Adrenal gland (tissue), 12 donors: ENCODE results near the gene C1QTNF7. TPM values are rescaled to one million over a fixed set of nuclear protein-coding genes. Genes with fewer than 3 reads are reported as not detected.

Experiments
- DNase-seq, 7 donors: peaks; one replicate each; pipeline ENCODE4 v3.0.0-alpha.2; 2019 to 2020
- H3K27ac ChIP-seq, 5 donors: fragments of 200-600 bp; sonication (generic) in 4 of 5; 1 replicate in 3 of 5; 2 replicates in 2 of 5; pipeline versions ENCODE4 v1.5.1 to v1.8.0; 2016 to 2020; ENCODE audit warnings: mild to moderate bottlenecking in 1 of 5
- H3K27me3 ChIP-seq: fragments of 200-600 bp; 2 replicates; pipeline ENCODE4 v1.8.0; 2021
- H3K36me3 ChIP-seq, 2 donors: fragments of 200-600 bp; replicated peaks in 1 of 2; 1 replicate in 1 of 2; 2 replicates in 1 of 2; pipeline versions ENCODE4 v1.5.1 to v1.8.0; 2018 to 2022
- H3K4me1 ChIP-seq, 2 donors: fragments of 200-600 bp; replicated peaks in 1 of 2; 1 replicate in 1 of 2; 2 replicates in 1 of 2; pipeline versions ENCODE4 v1.5.1 to v1.8.0; 2018 to 2021
- H3K4me3 ChIP-seq, 4 donors: fragments of 200-600 bp; sonication (generic) in 3 of 4; one replicate each; pipeline ENCODE4 v1.5.1; 2016 to 2018
- H3K9me3 ChIP-seq, 3 donors: fragments of 200-600 bp; sonication (generic) in 1 of 3; replicated peaks in 1 of 3; 1 replicate in 2 of 3; 2 replicates in 1 of 3; pipeline versions ENCODE4 v1.5.1 to v1.8.0; 2016 to 2021
- POLR2A ChIP-seq, 2 donors: fragments of 450-650 bp; IDR thresholded peaks; one replicate each; pipeline ENCODE4 v1.6.1; 2017; ENCODE audit warnings: antibody characterized with exemption in 2 of 2, mild to moderate bottlenecking in 2 of 2, moderate library complexity in 1 of 2
- WGBS, 4 donors: extraction: QIAGEN DNeasy Blood & Tissue Kit in 2 of 4; methylation state at CpG; one replicate each; pipeline versions ENCODE4 v1.1.5 to v1.1.7; 2013 to 2017; 5-methylcytosine and 5-hydroxymethylcytosine counted together
- intact Hi-C, 2 donors: fragments of 100-400 bp; cut with DNase I; formaldehyde crosslinking; loops; one replicate each; pipeline versions ENCODE4 v1.14.1 to v1.15.0; 2022 to 2023
- polyA plus RNA-seq, 3 donors: library from polyadenylated mRNA; stranded (reverse); fragments of 200-250 nt in 2 of 3; fragments of 350-450 nt in 1 of 3; fragmentation: Illumina TruSeq in 1 of 3; extraction: RNeasy Lipid Tissue Mini Kit (QIAGEN cat#74804) in 1 of 3; gene quantifications; one replicate each; pipeline ENCODE4 v1.2.3, GENCODE V29; 2013 to 2014
- total RNA-seq, 9 donors: library from RNA; depleted of rRNA in 4 of 9; stranded (reverse); fragments of >200 nt in 4 of 9; fragments of 120-200 nt in 1 of 9; fragmentation: NEBNext Ultra II Directional in 1 of 9; extraction: Animal tissue kit (Norgen Biotek cat#: 25700) in 1 of 9; gene quantifications; one replicate each; pipeline versions ENCODE4 v1.1.0 to v1.2.4, GENCODE V29; 2013 to 2023
- TF ChIP-seq, protein P1 (sequence below), 6 experiments: fragments of 450-650 bp in 4 of 6; fragments of 200-600 bp in 2 of 6; sonication (generic) in 1 of 6; IDR thresholded peaks; 1 replicate in 5 of 6; 2 replicates in 1 of 6; pipeline versions ENCODE4 v1.5.1 to v1.8.0; 2016 to 2021; ENCODE audit warnings: antibody characterized with exemption in 6 of 6, mild to moderate bottlenecking in 2 of 6, moderate library complexity in 1 of 6
- donor health status: healthy with polysubstance abuse.
- donor health status: Bipolar disorder and iron deficiency.
- donor health status: DM: yes; HTN: yes; CAD: no.
- donor health status: DM: no; HTN: no; CAD: no.
- donor health status: DM: no; HTN: no; CAD: no.
- donor health status: DM: yes; HTN: yes; CAD: no.

The C1QTNF7 gene
- total and polyA plus RNA-seq, 12 donors, result 0.09 to 2.8 (median 1.1) TPM

DNA sequence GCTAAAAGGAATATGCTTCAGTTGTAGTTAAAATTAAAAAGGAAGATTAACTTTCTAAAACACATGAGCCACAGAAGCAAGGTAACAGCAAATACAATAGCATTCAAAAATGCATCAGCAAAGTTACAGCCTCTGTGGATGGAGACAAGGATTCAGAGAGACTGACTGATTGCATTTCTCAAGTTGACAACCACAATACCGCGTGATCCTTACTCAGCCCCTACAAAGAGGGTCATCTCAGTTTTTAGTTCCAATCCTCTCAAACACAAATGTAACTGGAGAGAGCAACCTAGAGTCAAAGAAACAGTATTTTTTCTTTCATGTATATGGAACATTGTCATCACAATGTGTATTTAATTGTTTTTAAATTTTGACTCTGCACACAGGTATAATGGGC is 14.2 kb upstream of the C1QTNF7 start:
- WGBS, 4 donors, result 62 to 77% (median 67%) methylated on average over 2 of the region's 2 CpGs
- no peak for DNase-seq
- Histone ChIP-seq H3K27me3 (no peaks in the 10 kb centered on the region), H3K4me3 (no peak overlapping the region), H3K27ac (no peak overlapping the region), H3K36me3 (no peaks in the 10 kb centered on the region), H3K9me3 (no peaks in the 10 kb centered on the region), H3K4me1 (peaks cover 3 to 26% of the 10 kb centered on the region in 2 donors)
- intact Hi-C loops, result no loop called here
- TF ChIP-seq, protein P1, sequence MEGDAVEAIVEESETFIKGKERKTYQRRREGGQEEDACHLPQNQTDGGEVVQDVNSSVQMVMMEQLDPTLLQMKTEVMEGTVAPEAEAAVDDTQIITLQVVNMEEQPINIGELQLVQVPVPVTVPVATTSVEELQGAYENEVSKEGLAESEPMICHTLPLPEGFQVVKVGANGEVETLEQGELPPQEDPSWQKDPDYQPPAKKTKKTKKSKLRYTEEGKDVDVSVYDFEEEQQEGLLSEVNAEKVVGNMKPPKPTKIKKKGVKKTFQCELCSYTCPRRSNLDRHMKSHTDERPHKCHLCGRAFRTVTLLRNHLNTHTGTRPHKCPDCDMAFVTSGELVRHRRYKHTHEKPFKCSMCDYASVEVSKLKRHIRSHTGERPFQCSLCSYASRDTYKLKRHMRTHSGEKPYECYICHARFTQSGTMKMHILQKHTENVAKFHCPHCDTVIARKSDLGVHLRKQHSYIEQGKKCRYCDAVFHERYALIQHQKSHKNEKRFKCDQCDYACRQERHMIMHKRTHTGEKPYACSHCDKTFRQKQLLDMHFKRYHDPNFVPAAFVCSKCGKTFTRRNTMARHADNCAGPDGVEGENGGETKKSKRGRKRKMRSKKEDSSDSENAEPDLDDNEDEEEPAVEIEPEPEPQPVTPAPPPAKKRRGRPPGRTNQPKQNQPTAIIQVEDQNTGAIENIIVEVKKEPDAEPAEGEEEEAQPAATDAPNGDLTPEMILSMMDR (IDR thresholded peaks at IDR 0.05), result no peak
- TF ChIP-seq POLR2A (IDR thresholded peaks at IDR 0.05), result no peak

DNA sequence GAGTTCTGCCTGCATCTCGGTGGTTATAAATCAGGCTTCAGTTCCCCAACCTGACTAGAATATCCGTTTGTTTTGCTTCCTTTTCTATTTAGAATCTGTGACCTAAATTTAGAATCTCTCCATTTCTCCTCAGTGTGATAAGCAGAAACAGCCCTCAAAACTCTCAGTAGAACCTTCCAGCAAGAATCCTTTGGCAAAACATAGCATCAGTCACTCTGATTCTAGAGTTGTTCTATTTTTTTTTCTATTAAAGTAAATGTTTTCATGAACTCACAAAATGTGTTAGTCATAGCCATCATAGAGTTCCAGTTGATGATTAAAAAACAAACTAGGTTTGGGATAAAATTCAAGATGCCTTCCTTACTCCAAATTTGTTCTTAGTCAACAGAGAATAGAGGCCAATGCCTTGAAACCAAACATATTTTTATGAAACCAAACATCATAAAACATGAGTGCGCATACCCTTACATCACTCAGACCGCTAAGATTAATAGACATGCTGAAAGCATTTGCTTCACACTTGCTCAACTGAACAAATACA is 13.2 kb upstream of the C1QTNF7 start:
- DNase-seq, result no peak
- no peak overlapping the region for H3K4me3 ChIP-seq
- peaks cover 0 to 5% (median 0%) of the 10 kb centered on the region in 3 donors for H3K9me3 ChIP-seq
- H3K27me3 ChIP-seq, result no peaks in the 10 kb centered on the region
- TF ChIP-seq, protein P1 (IDR thresholded peaks at IDR 0.05), result no peak
- no peak for TF ChIP-seq POLR2A (IDR thresholded peaks at IDR 0.05)
- intact Hi-C loops, result no loop called here
- H3K4me1 ChIP-seq, result peaks cover 3 to 26% of the 10 kb centered on the region in 2 donors
- WGBS, 4 donors, result 39 to 43% (median 42%) methylated on average over 4 of the region's 4 CpGs
- peak overlapping the region in 2 of 5 donors; percentile 1 to 30 for H3K27ac ChIP-seq
- no peaks in the 10 kb centered on the region for H3K36me3 ChIP-seq

DNA sequence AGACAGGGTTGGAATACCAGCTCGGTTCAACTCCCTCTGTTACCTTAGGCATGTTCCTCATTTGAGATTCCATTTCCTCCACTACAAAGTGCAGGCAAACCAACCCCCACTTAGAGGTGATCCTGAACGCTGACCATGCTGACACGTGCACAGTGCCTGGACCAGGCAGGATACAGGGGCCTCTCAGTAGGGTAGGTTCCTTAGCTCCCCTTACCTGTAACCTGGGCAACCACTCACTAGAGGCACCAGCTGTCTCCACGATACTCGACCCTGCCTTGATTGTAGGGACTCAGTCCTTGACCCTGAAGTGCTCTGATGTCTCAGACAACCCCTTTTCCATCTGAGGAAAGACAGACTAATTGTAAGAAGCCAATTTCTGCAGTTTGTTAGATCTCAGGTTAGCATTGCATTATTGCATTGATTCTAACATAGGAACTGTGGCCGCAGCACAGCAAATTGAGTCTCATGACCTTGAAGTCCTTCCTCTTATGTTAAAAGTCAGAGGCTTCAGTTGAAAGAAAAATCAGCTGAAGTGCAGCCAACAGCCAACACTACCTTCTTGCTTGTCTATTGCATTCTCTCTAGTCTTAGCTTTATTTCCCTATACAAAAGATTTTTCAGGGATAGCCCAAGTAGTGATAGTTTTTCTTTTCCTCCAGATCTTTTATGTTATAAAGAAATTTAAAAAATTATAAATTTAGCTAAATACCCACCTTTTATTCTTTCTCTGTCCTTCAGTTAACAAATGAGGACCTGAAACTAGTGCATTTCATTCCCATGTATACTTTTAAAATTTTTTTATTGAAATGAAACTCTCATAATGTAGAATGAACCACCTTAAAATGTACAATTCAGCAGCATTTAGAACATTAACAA is 11.2 kb upstream of the C1QTNF7 start:
- no peaks in the 10 kb centered on the region for H3K27me3 ChIP-seq
- WGBS, 4 donors, result 60 to 74% (median 62%) methylated on average over 6 of the region's 6 CpGs
- DNase-seq, result peak in 1 of 7 donors; percentile 8
- H3K9me3 ChIP-seq, result peaks cover 0 to 5% (median 0%) of the 10 kb centered on the region in 3 donors
- H3K36me3 ChIP-seq, result no peaks in the 10 kb centered on the region
- TF ChIP-seq, protein P1 (IDR thresholded peaks at IDR 0.05), result no peak
- no peak for TF ChIP-seq POLR2A (IDR thresholded peaks at IDR 0.05)
- no peak overlapping the region for H3K27ac ChIP-seq
- intact Hi-C loops, result no loop called here
- H3K4me1 ChIP-seq, result peaks cover 0 to 15% of the 10 kb centered on the region in 2 donors
- no peak overlapping the region for H3K4me3 ChIP-seq

DNA sequence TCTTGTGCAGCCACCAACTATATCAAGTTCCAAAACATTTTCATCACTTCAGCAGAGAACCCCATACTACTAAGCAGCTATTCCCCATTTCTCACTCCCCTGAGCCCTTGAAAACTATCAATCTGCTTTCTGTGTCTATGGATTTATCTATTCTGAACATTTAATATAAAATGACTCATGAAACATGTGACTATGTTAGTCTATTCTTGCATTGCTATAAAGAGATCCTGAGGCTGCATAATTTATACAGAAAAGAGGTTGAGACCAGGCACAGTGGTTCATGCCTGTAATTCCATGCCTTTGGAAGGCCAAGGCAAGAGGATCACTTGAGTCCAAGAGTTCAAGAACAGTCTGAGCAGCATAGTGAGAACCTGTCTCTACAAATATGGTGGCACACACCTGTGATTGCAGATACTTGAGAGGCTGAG is 10.6 kb upstream of the C1QTNF7 start:
- no peak overlapping the region for H3K27ac ChIP-seq
- DNase-seq, result no peak
- peaks cover 0 to 5% (median 0%) of the 10 kb centered on the region in 3 donors for H3K9me3 ChIP-seq
- H3K4me3 ChIP-seq, result no peak overlapping the region
- no peaks in the 10 kb centered on the region for H3K36me3 ChIP-seq
- peaks cover 0 to 15% of the 10 kb centered on the region in 2 donors for H3K4me1 ChIP-seq
- TF ChIP-seq, protein P1 (IDR thresholded peaks at IDR 0.05), result no peak
- TF ChIP-seq POLR2A (IDR thresholded peaks at IDR 0.05), result no peak
- no peaks in the 10 kb centered on the region for H3K27me3 ChIP-seq
- intact Hi-C loops, result no loop called here
